ENCODE data around the gene TERT. TPM values are rescaled to one million over a fixed set of nuclear protein-coding genes. Genes with fewer than 3 reads are reported as not detected.

The TERT gene
- total and polyA plus RNA-seq, 2 of the 8 experiments (the other 6 are each of a cell fraction or from before 2014, with no cell fraction given) = 13.1 to 23.1 TPM

DNA sequence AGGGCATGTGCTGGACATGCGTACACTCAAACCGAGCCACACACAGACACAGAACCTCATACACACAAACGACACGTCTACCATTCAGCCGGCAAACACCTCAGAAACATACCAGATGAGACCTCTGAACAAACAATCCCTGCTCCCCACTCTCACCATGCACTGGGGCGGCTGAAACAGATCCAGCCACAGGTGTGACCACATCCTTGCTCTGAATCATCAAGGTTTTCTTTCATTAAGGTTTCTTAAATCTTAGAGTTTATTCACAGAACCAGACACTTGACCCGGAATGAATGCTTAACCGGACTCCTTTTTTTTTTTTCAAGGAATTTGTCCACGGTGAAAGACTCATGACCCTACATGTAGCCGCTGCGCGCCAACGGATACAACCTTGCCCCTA lies 26.2 kb downstream of the TERT start (continued):
- no peak for TF ChIP-seq TAF7 (optimal IDR thresholded peaks at IDR 0.05; ENCODE audit: borderline replicate concordance, low read depth, low read length)
- TF ChIP-seq EGR1 (IDR thresholded peaks at IDR 0.05; ENCODE audit: borderline replicate concordance, low read depth, low read length) = no peak
- TF ChIP-seq EZH2 (IDR thresholded peaks at IDR 0.05; ENCODE audit: low read depth, low read length, severe bottlenecking) = no peak
- TF ChIP-seq JUN (IDR thresholded peaks at IDR 0.05; ENCODE audit: low read depth, low read length) = no peak
- TF ChIP-seq BRCA1 (IDR thresholded peaks at IDR 0.05; ENCODE audit: low read depth, low read length) = no peak
- no peak for TF ChIP-seq CBX8 (IDR thresholded peaks at IDR 0.05; ENCODE audit: borderline replicate concordance, low read depth, low read length)
